ENCODE results near the gene RER1. TPM values are rescaled to one million over a fixed set of nuclear protein-coding genes. Genes with fewer than 3 reads are reported as not detected.

The RER1 gene
- total RNA-seq, 1 donor from 2014 or later = 197 TPM

Other genes starting within 250 kb of the RER1 start
- gene FAAP20, start 197.1 kb upstream of the RER1 start, total RNA-seq = 114 and 124 TPM in 2 replicates
- 63.4 and 66.2 TPM in 2 replicates for gene SKI, start 163.5 kb upstream of the RER1 start, total RNA-seq
- 9.2 and 11.7 TPM in 2 replicates for gene MORN1, start 287 bp upstream of the RER1 start, total RNA-seq
- gene PEX10, start 20.7 kb downstream of the RER1 start, total RNA-seq = 16.6 and 18.6 TPM in 2 replicates
- gene PLCH2, start 84.4 kb downstream of the RER1 start, total RNA-seq = 2.0 and 2.2 TPM in 2 replicates
- 23.1 and 26.3 TPM in 2 replicates for gene PANK4, start 134.8 kb downstream of the RER1 start, total RNA-seq
- gene HES5, start 138.4 kb downstream of the RER1 start, total RNA-seq = 0.22 TPM in 1 of 2 replicates, not detected in the other
- gene TNFRSF14, start 164.5 kb downstream of the RER1 start, total RNA-seq = 0.36 TPM in 1 of 2 replicates, not detected in the other
- 19.2 and 20.6 TPM in 2 replicates for gene PRXL2B, start 194.9 kb downstream of the RER1 start, total RNA-seq
- not detected in 2 replicates for gene MMEL1, start 241.2 kb downstream of the RER1 start, total RNA-seq